Measurements from ENCODE around the gene SGTA. TPM values are rescaled to one million over a fixed set of nuclear protein-coding genes. Genes with fewer than 3 reads are reported as not detected.

Gene SGTA
- total and polyA plus RNA-seq, 2 of the 13 experiments (the other 11 are each of a cell fraction or from before 2014, with no cell fraction given) = 43.9 to 47.4 TPM

- TF ChIP-seq TMF1 (CRISPR knock-in tag; IDR thresholded peaks at IDR 0.05; ENCODE audit: low read depth) (peak; percentile 97; the same call in 1 of the 2 replicates), DNMT1 (CRISPR knock-in tag; IDR thresholded peaks at IDR 0.05) (no peak), FOXA3 (CRISPR knock-in tag; IDR thresholded peaks at IDR 0.05) (peak; percentile 77), ZNF274 (CRISPR knock-in tag; IDR thresholded peaks at IDR 0.05) (peak; percentile 95), SMAD9 (CRISPR knock-in tag; IDR thresholded peaks at IDR 0.05) (peak; percentile 86), ZBTB26 (CRISPR knock-in tag; IDR thresholded peaks at IDR 0.05; ENCODE audit: borderline replicate concordance) (peak; percentile 92; the same call in 1 of the 2 replicates), CC2D1A (CRISPR knock-in tag; IDR thresholded peaks at IDR 0.05) (0 out of 2 replicates have a peak, but pooled peaks have one; percentile 75), ZNF44 (CRISPR knock-in tag; IDR thresholded peaks at IDR 0.05) (peak; percentile 81; the same call in 1 of the 2 replicates), MBNL3 (CRISPR knock-in tag; conservative IDR thresholded peaks at IDR 0.05) (no peak), ZFP90 (CRISPR knock-in tag; IDR thresholded peaks at IDR 0.05; ENCODE audit: borderline replicate concordance) (peak; percentile 89), EP300 (IDR thresholded peaks at IDR 0.05; ENCODE audit: low read depth in 2 of 2, low read length in 2 of 2) (peak in 1 of 2 experiments; percentile 49; a peak in 1 of 4 replicates), EP300 (CRISPR knock-in tag; IDR thresholded peaks at IDR 0.05; ENCODE audit: borderline replicate concordance) (no peak; the same call in 1 of the 2 replicates), ZNF615 (CRISPR knock-in tag; IDR thresholded peaks at IDR 0.05; ENCODE audit: borderline replicate concordance) (peak; percentile 98), PRDM4 (CRISPR knock-in tag; IDR thresholded peaks at IDR 0.05; ENCODE audit: borderline replicate concordance) (peak; percentile 92; the same call in 1 of the 2 replicates), FOSL1 (CRISPR knock-in tag; IDR thresholded peaks at IDR 0.05; ENCODE audit: borderline replicate concordance) (no peak), RFXAP (CRISPR knock-in tag; IDR thresholded peaks at IDR 0.05; ENCODE audit: borderline replicate concordance) (peak; percentile 88), ERF (CRISPR knock-in tag; IDR thresholded peaks at IDR 0.05) (peak; percentile 100), MED8 (CRISPR knock-in tag; IDR thresholded peaks at IDR 0.05; ENCODE audit: insufficient replicate concordance) (peak; percentile 19), AHR (CRISPR knock-in tag; IDR thresholded peaks at IDR 0.05) (peak; percentile 98; the same call in 1 of the 2 replicates), ZNF850 (CRISPR knock-in tag; conservative IDR thresholded peaks at IDR 0.05) (peak; percentile 85)
- TF ChIP-seq, protein P1, sequence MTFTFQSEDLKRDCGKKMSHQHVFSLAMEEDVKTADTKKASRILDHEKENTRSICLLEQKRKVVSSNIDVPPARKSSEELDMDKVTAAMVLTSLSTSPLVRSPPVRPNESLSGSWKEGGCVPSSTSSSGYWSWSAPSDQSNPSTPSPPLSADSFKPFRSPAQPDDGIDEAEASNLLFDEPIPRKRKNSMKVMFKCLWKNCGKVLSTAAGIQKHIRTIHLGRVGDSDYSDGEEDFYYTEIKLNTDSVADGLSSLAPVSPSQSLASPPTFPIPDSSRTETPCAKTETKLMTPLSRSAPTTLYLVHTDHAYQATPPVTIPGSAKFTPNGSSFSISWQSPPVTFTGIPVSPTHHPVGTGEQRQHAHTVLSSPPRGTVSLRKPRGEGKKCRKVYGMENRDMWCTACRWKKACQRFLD (CRISPR knock-in tag; IDR thresholded peaks at IDR 0.05; ENCODE audit: borderline replicate concordance) = peak; percentile 89
- TF ChIP-seq, protein P2, sequence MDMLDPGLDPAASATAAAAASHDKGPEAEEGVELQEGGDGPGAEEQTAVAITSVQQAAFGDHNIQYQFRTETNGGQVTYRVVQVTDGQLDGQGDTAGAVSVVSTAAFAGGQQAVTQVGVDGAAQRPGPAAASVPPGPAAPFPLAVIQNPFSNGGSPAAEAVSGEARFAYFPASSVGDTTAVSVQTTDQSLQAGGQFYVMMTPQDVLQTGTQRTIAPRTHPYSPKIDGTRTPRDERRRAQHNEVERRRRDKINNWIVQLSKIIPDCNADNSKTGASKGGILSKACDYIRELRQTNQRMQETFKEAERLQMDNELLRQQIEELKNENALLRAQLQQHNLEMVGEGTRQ (IDR thresholded peaks at IDR 0.05; ENCODE audit: low read depth, low read length) = no peak
- TF ChIP-seq, protein P2 (CRISPR knock-in tag; IDR thresholded peaks at IDR 0.05; ENCODE audit: borderline replicate concordance) = no peak
Observed at GRCh38 chr19:2739602-2740313, 43.3 kb downstream of the SGTA start, which contains the start of gene SLC39A3 (continued).

Data from HepG2 (cell line).